ENCODE measurements around the gene ZEB2. TPM values are rescaled to one million over a fixed set of nuclear protein-coding genes. Genes with fewer than 3 reads are reported as not detected.

ZEB2 gene
- total RNA-seq, 2 experiments from 2014 or later, result 9.0 to 10.5 TPM

DNA sequence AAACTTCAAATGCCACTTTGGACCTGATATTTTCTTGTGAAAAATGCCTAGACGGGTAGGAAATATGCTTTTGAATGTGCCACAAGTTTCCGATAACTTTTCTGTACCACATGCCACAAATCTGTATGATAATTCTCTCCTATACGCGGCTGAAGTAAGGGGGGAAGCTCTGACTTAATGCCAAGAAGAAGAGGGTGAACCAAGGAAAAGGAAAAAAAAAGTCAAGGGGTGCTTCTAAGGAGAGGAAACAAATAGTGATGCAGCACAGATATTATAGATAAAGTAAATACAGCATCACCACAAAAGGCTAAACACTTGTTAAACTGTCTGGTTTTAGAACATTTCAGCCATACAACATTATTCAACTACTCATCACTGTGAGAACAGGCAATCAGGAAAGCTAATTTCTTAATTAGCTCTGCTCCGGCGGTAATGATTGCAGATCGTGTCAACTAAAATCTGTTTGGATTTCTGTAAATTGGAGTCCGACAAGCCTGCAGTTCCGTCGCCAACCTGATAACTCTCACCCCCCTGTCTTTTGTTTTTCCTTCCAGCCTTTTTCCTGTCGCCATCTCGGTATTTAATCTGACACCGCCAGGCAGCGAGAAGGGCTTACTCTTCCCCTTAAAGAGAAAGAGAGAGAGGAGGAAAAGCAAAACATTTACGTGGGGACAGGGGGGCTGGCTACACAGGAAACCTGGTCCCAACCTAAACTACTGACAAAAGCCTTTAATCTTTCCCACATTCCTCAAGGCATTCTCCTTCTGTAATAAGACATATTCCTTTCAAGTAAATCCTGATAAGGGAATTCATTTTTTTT lies 67.5 kb downstream of the ZEB2 start:
- no peak overlapping the region for H3K27ac Mint-ChIP-seq
- H3K9me3 Mint-ChIP-seq, result no peaks in the 10 kb centered on the region
- DNase-seq, result no peak
- H3K4me3 Mint-ChIP-seq, result peak overlapping the region; percentile 38
- peaks cover 18% of the 10 kb centered on the region for H3K27me3 Mint-ChIP-seq
- H3K4me1 Mint-ChIP-seq, result peaks cover 44% of the 10 kb centered on the region
- H3K36me3 Mint-ChIP-seq, result peaks cover 2% of the 10 kb centered on the region

DNA sequence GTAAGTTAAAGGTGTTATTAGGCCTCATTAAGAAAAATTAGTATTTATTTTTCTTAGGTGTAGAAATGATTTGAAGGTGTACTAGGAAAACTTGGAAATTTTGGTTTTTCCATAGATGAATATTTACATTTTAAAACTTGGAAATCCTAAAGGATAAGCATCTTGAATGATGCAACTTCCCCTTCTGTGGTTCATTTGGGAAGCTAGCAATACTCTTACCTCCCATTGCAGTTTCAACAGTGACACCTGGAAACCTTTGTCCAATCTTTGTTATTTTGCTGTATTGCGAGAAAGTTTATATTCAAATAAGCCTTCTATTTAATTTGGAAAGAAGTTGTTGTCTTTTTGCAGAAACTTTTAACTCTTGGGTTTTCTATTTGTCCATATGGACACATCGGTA lies 68.5 kb downstream of the ZEB2 start:
- no peak overlapping the region for H3K27ac Mint-ChIP-seq

DNA sequence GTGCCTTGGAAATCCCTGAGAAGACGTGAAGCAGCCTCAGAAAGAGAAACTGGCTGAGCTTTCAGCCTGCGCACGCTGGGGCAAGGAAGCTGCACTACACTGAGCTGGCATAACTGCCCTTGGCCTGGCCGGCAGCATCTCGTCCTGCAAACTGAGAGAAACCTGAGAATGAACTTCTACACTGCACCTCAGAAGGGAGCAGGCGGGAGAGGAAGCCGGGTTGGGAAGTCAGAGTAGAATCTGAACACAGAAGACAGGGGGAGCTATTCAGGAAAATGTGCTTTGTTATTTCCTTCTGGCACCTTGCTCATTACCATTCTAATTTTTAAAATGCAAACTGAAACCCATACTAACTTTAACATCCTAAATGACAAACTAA lies 70.9 kb downstream of the ZEB2 start:
- Mint-ChIP-seq H3K27ac (no peak overlapping the region), H3K9me3 (no peaks in the 10 kb centered on the region), H3K36me3 (peaks cover 3% of the 10 kb centered on the region), H3K27me3 (peaks cover 14% of the 10 kb centered on the region), H3K4me3 (no peak overlapping the region), H3K4me1 (peaks cover 30% of the 10 kb centered on the region)
- no peak for DNase-seq

More for the DNA sequence above, 68.5 kb downstream of the ZEB2 start:
- H3K4me1 Mint-ChIP-seq, result peaks cover 44% of the 10 kb centered on the region
- H3K9me3 Mint-ChIP-seq, result no peaks in the 10 kb centered on the region
- H3K4me3 Mint-ChIP-seq, result peak overlapping the region; percentile 38
- no peak for DNase-seq
- peaks cover 18% of the 10 kb centered on the region for H3K27me3 Mint-ChIP-seq
- peaks cover 3% of the 10 kb centered on the region for H3K36me3 Mint-ChIP-seq

DNA sequence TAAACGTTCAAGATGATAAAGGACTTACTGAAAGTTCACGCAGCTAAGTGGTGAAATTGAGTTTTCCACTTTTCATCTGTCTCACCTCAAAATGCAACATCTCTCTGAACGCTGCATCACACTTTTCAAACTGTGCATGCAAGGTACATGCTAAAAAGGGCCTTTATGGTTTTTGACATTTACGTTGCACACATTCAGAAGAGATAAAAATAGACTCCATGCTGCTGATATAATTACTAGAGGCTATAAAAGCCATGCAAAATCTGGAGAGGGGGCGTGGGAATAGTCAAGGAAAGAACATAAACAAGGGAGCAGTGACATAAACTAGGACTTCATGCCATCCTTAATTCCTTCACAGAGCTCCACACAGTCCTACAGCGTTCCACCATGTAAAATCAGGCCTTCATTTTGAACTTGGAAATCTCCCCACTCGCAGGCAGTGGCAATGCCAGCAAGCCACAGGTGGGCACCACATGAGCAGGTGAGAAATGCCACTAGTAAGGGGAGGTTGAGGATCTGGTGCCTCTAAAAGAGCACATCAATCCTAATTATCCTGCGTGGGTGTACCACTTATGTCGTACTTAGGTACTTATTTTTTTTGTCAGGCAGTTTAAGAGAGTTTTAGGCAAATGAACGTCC lies 71.4 kb downstream of the ZEB2 start:
- peaks cover 2% of the 10 kb centered on the region for H3K36me3 Mint-ChIP-seq
- DNase-seq, result no peak
- H3K4me1 Mint-ChIP-seq, result peaks cover 29% of the 10 kb centered on the region
- H3K27me3 Mint-ChIP-seq, result peaks cover 14% of the 10 kb centered on the region
- H3K4me3 Mint-ChIP-seq, result no peak overlapping the region
- no peaks in the 10 kb centered on the region for H3K9me3 Mint-ChIP-seq
- H3K27ac Mint-ChIP-seq, result no peak overlapping the region

DNA sequence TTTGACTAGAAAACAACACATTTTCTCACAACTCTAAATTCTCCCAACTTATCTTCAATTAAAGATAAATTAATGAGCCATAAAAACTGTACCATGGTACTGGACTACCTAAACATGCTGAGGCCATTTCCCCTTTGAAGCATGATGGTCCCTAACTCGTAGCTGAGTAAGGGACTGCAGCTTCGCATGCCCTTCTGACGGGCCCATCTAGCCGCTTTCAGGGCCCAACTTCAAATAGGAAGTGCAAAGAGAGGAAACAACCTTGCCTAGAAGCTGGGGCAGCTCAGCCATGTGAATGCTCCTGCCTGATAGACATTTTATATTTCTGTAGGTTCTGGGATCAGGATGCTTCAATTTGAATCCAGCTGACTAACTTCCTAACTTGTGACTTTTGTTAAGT lies 72.4 kb downstream of the ZEB2 start:
- Mint-ChIP-seq H3K27me3 (peaks cover 10% of the 10 kb centered on the region), H3K36me3 (peaks cover 2% of the 10 kb centered on the region), H3K9me3 (no peaks in the 10 kb centered on the region), H3K27ac (no peak overlapping the region), H3K4me1 (peaks cover 21% of the 10 kb centered on the region), H3K4me3 (no peak overlapping the region)
- DNase-seq, result no peak

DNA sequence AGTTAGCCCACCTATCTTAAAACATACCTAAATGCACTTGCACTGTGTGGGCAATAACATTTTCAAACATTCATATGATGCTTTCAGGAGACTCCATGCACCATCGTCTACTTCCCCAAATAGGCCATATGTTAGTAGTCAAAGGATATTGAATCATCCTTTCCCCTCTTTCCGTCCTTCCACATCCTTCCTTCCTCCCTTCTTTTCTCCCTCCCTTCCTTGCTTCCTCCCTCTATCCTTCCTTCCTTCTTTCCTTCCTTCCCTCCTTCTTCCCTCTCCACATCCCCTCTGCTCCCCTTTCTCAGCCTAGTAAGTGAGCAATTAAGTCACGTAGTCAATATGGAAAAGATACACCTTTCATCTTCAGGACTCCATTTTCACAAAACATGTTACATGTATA lies 73.8 kb downstream of the ZEB2 start:
- Mint-ChIP-seq H3K27ac (no peak overlapping the region), H3K9me3 (no peaks in the 10 kb centered on the region), H3K27me3 (no peaks in the 10 kb centered on the region), H3K36me3 (peaks cover 2% of the 10 kb centered on the region), H3K4me1 (peaks cover 12% of the 10 kb centered on the region), H3K4me3 (no peak overlapping the region)
- no peak for DNase-seq

DNA sequence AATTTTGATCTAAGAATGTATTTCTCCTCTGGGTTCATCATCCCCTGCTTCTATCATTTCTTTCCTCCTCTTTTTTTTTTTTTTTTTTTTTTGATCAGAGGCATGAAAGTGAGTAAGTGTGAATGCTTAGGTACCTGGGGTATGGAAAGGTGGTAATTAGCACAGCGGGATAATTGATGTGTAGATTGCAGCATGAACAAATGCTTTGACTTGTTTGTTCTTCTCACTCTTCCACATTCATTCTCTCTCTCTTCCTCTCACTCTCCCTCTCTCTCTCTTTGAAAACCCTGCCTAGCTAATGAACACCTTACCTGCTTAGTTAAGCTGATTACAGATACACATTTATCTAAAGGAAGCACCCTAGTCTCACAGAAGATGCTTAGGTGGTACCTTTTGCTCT lies 74.7 kb downstream of the ZEB2 start:
- peaks cover 2% of the 10 kb centered on the region for H3K36me3 Mint-ChIP-seq
- DNase-seq, result no peak
- peaks cover 12% of the 10 kb centered on the region for H3K4me1 Mint-ChIP-seq
- H3K4me3 Mint-ChIP-seq, result no peak overlapping the region
- H3K27me3 Mint-ChIP-seq, result no peaks in the 10 kb centered on the region
- no peak overlapping the region for H3K27ac Mint-ChIP-seq
- no peaks in the 10 kb centered on the region for H3K9me3 Mint-ChIP-seq

DNA sequence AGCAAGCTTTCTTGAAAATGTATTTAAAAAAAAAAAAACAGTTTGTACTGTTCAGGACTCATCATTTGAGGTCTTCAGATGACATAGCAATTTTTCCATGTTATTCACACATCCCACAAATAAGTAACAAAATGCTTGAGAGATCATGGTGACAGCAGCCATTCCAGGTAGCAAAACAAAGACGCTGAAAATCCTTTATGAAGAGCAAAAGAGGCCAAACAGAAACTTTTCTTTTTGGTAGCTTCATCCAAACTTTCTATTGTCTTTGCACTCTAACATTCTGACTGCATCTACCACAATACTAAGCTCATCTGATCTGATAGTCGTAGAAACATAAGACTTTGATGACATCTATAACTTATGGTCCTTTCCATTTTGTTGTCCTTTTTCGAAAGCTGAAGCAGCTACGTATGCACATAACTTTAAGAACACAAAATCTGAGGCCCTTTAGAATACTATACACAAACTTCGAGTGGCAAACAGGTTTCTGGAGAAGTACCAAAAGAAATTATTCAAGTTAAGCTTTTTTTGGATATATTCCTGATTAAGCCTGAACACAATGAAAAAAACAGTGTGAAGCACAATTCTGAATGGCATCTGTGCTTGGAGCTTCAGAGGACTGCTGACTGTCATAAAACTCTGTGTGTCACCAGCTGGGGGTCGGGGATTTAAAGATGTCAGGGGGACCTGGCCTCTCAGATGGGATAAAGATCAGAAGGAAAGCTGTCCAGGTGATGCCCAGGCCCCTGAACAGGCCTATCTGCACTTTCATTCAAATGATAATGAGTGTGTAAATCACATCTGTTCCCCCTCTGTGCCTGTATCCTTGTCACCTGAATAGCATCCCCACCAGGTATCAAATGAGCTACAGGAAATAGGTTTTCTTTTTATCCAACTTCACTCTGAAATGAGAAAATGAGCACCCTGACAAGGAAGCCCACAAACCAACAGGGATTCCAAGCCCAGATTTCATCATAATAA lies 75.8 kb downstream of the ZEB2 start:
- peaks cover 10% of the 10 kb centered on the region for H3K4me1 Mint-ChIP-seq
- H3K4me3 Mint-ChIP-seq, result no peak overlapping the region
- peaks cover 2% of the 10 kb centered on the region for H3K36me3 Mint-ChIP-seq
- H3K27ac Mint-ChIP-seq, result no peak overlapping the region
- no peaks in the 10 kb centered on the region for H3K27me3 Mint-ChIP-seq
- no peak for DNase-seq
- H3K9me3 Mint-ChIP-seq, result no peaks in the 10 kb centered on the region

DNA sequence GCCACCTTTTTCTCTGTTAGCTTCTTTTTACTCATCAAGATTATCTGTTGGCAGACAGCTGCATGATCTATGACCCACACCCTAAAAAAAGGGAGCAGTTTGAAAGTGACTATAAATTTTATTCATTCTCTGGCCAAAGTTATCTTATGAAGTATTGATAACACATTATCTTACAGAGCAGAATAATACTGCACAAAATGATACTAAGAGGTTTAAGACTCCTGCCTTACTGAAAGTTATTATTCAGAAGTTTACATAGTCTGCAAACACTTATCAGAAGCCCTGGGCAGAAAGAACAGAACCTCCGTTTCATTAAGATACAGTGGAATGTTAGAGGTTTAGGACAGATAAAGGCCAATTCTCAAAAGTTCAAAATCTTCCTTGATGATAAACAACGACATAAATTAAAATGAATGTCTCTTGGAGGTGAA lies 78.2 kb downstream of the ZEB2 start:
- no peak for DNase-seq
- no peaks in the 10 kb centered on the region for H3K27me3 Mint-ChIP-seq
- H3K4me1 Mint-ChIP-seq, result no peaks in the 10 kb centered on the region
- H3K4me3 Mint-ChIP-seq, result no peak overlapping the region
- no peaks in the 10 kb centered on the region for H3K9me3 Mint-ChIP-seq
- no peak overlapping the region for H3K27ac Mint-ChIP-seq
- H3K36me3 Mint-ChIP-seq, result peaks cover 1% of the 10 kb centered on the region

DNA sequence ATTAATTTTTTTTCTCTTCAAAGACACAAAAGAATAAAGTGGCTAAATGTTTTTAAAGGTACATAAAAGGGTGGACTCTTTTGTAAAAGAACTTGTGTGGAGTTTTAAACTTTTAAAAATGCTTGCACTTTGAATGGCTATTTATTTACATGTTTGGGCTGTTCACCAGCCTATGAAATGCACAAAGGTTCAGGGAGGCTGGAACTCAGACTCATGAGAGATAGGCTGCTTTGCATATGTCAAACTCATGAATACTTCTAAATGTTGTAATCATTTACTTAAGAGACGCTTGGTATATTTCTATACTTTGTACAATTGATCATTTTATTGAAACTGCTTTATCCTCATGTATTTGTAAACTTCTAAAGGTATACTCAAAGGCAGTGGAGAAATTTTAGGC lies 79.9 kb downstream of the ZEB2 start:
- no peaks in the 10 kb centered on the region for H3K9me3 Mint-ChIP-seq
- H3K36me3 Mint-ChIP-seq, result peaks cover 4% of the 10 kb centered on the region
- H3K27me3 Mint-ChIP-seq, result no peaks in the 10 kb centered on the region
- DNase-seq, result no peak
- no peak overlapping the region for H3K27ac Mint-ChIP-seq
- H3K4me3 Mint-ChIP-seq, result no peak overlapping the region
- H3K4me1 Mint-ChIP-seq, result no peaks in the 10 kb centered on the region

DNA sequence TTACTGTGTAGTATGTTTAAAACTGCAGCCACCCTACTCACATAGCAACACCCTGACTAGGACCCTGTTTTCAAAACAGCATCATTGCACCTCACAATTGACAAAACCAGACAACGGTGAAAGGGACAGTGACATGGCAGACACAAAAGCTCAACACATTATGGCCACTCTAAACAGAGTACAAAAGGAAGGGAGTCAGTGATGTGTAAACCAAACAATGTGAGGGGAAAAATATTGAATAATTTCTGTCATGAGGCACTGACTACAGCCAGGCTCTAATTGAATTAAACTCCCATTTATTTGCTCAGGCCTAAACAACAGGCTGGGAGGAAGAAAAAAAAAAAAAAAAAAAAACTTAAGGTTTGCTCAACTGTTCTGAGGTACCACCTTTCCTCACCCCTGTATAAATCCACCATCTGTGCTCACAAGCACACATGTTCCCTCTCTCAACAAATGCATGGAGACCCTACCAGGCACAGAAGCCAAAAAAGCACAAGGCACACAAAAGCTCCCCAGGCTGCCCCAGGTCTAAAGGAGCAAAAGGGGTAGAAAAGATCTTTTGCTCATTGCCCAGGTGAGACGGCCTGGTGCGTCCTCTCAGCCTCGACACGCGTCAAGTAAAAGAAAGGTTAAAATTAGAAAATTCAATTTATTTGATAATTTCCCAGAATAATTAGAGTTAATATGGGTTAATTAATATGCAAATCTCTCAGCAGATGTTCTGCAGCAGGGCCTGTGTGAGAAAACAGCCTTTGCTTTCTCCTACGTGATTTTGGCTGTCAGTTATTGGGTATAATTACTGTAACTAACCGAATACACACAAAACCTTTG lies 80.9 kb downstream of the ZEB2 start:
- Mint-ChIP-seq H3K27me3 (no peaks in the 10 kb centered on the region), H3K27ac (no peak overlapping the region), H3K4me3 (no peak overlapping the region), H3K36me3 (peaks cover 6% of the 10 kb centered on the region), H3K4me1 (no peaks in the 10 kb centered on the region), H3K9me3 (no peaks in the 10 kb centered on the region)
- DNase-seq, result no peak

DNA sequence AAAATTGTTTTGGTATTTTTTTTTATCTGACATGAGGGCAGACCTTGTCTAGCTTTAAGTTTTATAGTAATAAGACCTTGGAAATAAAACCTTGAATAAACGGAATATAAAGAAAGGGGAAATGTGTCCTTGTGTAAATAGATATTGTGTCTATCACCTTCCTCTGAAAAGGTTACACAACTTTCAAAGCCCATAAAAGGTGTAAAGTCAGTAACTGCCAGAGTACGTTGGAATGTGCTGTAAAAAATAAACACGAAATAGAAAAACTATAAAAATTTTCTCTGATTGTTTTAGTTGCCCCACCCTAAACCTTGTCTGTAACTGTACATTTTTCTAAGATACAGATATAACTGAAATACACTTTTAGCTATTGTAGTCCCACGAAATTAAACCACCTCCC lies 82.3 kb downstream of the ZEB2 start:
- H3K27ac Mint-ChIP-seq, result no peak overlapping the region
- H3K36me3 Mint-ChIP-seq, result peaks cover 6% of the 10 kb centered on the region
- H3K9me3 Mint-ChIP-seq, result no peaks in the 10 kb centered on the region

DNA sequence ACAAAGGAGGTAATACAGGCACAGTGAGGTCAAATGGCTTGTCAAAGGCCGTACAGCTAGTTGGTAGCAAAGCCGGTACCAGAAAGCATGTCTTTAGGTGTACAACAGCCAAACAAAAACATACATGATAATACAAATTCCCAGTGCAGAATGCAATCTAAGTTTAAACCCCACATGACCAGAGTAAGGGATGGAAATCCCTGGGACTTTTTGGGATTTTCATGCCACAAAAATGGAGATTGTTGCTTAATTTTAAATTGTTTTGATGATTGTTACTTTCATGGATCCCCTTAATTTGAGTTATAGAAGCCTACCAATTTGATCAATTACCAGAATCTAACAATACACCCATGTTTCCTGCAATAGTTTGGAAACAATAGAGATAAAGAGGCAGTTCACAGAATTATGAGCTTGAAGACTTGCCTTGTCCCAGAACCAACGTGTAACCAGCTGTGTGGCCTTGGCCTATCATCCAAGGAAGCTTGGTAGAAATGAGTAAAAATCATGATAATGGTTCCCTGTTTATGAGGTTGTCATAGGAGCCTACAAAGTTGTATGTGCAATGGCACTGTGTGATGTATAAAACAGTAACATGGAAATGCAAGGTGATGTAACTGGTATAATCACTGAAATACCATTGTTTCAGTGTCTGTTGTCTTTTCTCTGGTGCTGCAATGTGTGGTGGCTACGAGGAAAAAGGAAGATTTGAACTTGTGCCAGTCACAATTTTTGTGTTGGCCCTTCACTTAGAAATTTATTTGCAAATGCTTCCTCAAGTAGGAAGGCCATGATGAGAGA lies 85.3 kb downstream of the ZEB2 start:
- Mint-ChIP-seq H3K9me3 (no peaks in the 10 kb centered on the region), H3K27ac (no peak overlapping the region), H3K27me3 (no peaks in the 10 kb centered on the region), H3K36me3 (peaks cover 6% of the 10 kb centered on the region), H3K4me1 (no peaks in the 10 kb centered on the region), H3K4me3 (no peak overlapping the region)
- no peak for DNase-seq

More for the DNA sequence above, 82.3 kb downstream of the ZEB2 start:
- H3K27me3 Mint-ChIP-seq, result no peaks in the 10 kb centered on the region
- H3K4me3 Mint-ChIP-seq, result no peak overlapping the region
- H3K4me1 Mint-ChIP-seq, result no peaks in the 10 kb centered on the region
- DNase-seq, result no peak

DNA sequence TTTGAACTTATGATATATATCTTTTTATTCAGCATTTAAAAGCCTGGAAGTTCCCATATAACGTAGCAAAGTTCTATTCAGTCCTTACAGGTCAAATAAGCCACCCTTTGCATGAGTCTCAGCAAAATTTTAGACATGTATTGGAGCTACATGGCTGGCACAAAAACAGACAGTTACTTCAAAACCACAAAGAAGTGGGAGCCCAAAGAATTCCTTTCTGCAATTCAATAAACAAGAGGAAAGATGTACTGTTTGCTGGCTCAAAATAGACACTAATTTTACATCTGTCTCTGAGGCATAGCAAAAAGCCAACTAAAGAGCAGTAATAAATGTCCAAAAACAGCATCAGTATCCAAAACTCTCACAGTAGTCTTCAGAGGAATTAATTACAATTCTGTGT lies 87.0 kb downstream of the ZEB2 start:
- DNase-seq, result no peak
- Mint-ChIP-seq H3K27ac (no peak overlapping the region), H3K36me3 (peaks cover 8% of the 10 kb centered on the region), H3K4me1 (no peaks in the 10 kb centered on the region), H3K9me3 (no peaks in the 10 kb centered on the region), H3K27me3 (no peaks in the 10 kb centered on the region), H3K4me3 (no peak overlapping the region)

Measured in activated naive CD8-positive, alpha-beta T cell treated with anti-CD3 and anti-CD28 coated beads for 36 hours (primary cell).